ENCODE results near the gene ZNF362.

Gene ZNF362

DNA sequence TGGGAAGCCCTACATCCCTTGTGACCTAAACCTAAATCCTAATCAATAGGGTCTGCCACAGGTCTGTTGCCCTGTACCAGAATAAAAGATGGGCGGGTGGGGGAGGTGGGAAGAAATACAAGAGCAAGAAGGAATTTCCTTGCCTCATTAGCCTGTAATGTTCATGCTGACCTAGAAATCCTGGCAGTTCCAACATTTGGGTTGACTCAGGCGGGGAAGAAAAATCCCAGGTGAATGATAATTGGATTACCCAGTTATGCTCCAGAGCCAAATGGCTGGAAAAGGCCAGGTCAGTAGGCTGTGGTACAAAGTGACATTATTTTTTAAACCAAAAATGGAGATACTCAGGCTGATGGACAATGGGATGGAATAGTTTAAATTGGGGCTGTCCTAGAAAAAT lies 91.9 kb downstream of the ZNF362 start:
- TF ChIP-seq, protein P1, sequence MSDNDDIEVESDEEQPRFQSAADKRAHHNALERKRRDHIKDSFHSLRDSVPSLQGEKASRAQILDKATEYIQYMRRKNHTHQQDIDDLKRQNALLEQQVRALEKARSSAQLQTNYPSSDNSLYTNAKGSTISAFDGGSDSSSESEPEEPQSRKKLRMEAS (IDR thresholded peaks at IDR 0.05) = no peak
- TF ChIP-seq TCF12 (IDR thresholded peaks at IDR 0.05; ENCODE audit: low read depth) = no peak

DNA sequence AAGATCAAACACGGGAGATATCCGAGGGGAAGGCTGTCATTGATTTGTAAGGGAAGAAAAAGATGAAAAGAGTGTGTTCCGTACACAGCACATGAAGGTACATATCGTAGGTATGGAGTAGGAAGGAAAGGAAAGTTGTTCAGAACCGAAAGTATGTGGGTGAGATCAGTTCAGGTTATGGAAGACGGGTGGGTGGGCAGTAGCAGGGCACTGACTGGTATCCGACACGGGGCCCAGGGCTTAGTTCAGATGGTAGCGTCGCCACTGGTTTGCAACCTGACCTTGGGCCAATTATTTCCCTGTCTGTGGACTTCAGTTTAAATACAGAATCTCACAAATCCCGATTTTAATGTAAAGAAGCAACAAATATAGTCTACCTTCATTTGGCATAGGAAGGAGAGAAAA lies 92.4 kb downstream of the ZNF362 start:
- TF ChIP-seq NFIC (IDR thresholded peaks at IDR 0.05) = no peak
- no peak for TF ChIP-seq TCF12 (IDR thresholded peaks at IDR 0.05; ENCODE audit: low read depth)
- TF ChIP-seq CEBPB (IDR thresholded peaks at IDR 0.05) = no peak
- TF ChIP-seq EGR1 (IDR thresholded peaks at IDR 0.05) = no peak
- TF ChIP-seq, protein P2, sequence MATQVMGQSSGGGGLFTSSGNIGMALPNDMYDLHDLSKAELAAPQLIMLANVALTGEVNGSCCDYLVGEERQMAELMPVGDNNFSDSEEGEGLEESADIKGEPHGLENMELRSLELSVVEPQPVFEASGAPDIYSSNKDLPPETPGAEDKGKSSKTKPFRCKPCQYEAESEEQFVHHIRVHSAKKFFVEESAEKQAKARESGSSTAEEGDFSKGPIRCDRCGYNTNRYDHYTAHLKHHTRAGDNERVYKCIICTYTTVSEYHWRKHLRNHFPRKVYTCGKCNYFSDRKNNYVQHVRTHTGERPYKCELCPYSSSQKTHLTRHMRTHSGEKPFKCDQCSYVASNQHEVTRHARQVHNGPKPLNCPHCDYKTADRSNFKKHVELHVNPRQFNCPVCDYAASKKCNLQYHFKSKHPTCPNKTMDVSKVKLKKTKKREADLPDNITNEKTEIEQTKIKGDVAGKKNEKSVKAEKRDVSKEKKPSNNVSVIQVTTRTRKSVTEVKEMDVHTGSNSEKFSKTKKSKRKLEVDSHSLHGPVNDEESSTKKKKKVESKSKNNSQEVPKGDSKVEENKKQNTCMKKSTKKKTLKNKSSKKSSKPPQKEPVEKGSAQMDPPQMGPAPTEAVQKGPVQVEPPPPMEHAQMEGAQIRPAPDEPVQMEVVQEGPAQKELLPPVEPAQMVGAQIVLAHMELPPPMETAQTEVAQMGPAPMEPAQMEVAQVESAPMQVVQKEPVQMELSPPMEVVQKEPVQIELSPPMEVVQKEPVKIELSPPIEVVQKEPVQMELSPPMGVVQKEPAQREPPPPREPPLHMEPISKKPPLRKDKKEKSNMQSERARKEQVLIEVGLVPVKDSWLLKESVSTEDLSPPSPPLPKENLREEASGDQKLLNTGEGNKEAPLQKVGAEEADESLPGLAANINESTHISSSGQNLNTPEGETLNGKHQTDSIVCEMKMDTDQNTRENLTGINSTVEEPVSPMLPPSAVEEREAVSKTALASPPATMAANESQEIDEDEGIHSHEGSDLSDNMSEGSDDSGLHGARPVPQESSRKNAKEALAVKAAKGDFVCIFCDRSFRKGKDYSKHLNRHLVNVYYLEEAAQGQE (IDR thresholded peaks at IDR 0.05; ENCODE audit: low read depth) = no peak
- TF ChIP-seq, protein P1 (IDR thresholded peaks at IDR 0.05) = no peak
- TF ChIP-seq, protein P3, sequence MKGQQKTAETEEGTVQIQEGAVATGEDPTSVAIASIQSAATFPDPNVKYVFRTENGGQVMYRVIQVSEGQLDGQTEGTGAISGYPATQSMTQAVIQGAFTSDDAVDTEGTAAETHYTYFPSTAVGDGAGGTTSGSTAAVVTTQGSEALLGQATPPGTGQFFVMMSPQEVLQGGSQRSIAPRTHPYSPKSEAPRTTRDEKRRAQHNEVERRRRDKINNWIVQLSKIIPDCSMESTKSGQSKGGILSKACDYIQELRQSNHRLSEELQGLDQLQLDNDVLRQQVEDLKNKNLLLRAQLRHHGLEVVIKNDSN (IDR thresholded peaks at IDR 0.05) = no peak
- TF ChIP-seq YY1 (IDR thresholded peaks at IDR 0.05; ENCODE audit: low read depth) = no peak
- TF ChIP-seq FOXM1 (IDR thresholded peaks at IDR 0.05; ENCODE audit: borderline replicate concordance, low read depth) = no peak
- TF ChIP-seq TEAD4 (IDR thresholded peaks at IDR 0.05) = no peak
- no peak for TF ChIP-seq ZBTB7A (IDR thresholded peaks at IDR 0.05; ENCODE audit: low read depth)
- no peak for TF ChIP-seq EP300 (IDR thresholded peaks at IDR 0.05; ENCODE audit: borderline replicate concordance)
- TF ChIP-seq RAD21 (IDR thresholded peaks at IDR 0.05; ENCODE audit: low read depth) = no peak
- TF ChIP-seq CREB1 (IDR thresholded peaks at IDR 0.05; ENCODE audit: low read depth) = no peak
- TF ChIP-seq TAF1 (IDR thresholded peaks at IDR 0.05; ENCODE audit: low read depth) = no peak

DNA sequence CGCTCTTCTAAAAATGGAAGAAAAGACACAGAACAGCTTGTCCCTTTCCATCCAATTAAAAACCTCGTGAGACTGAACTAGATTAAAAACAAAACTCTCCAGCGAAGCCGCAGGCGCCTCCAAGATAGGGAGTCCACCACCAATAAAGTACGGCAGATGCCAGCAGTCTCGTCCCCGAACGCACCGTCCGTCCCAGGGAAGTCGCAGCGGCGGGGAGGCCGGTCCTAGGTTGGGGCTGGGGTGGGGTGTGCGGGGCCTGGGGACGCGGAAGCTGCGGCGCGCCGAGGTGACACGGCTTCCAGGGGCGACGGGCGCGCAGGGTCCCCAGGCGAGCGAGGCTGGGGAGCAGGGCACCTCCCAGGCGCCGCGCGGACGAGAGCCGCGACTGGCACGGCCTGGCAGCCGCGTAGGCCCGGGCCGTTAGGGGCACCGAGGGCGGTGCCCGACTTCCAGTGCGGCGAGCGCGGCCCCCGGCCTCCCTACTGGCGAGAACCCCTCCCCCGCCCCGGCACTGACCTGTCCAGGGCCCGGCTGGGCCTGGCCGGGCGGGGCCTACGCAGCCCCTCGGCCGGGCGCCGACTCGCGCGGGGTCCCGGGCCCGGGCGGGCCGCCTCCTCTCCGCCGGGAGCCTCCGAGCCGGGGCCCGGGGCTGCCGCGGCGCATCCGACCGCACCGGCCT lies 92.9 kb downstream of the ZNF362 start:
- TF ChIP-seq TEAD4 (IDR thresholded peaks at IDR 0.05) (no peak), CEBPB (IDR thresholded peaks at IDR 0.05) (no peak), FOXM1 (IDR thresholded peaks at IDR 0.05; ENCODE audit: borderline replicate concordance, low read depth) (no peak), RAD21 (IDR thresholded peaks at IDR 0.05; ENCODE audit: low read depth) (no peak), EP300 (IDR thresholded peaks at IDR 0.05; ENCODE audit: borderline replicate concordance) (no peak), EGR1 (IDR thresholded peaks at IDR 0.05) (no peak), TAF1 (IDR thresholded peaks at IDR 0.05; ENCODE audit: low read depth) (no peak), TCF12 (IDR thresholded peaks at IDR 0.05; ENCODE audit: low read depth) (no peak)
- TF ChIP-seq, protein P3 (IDR thresholded peaks at IDR 0.05) = no peak
- TF ChIP-seq, protein P1 (IDR thresholded peaks at IDR 0.05) = no peak
- TF ChIP-seq, protein P2 (IDR thresholded peaks at IDR 0.05; ENCODE audit: low read depth) = no peak

DNA sequence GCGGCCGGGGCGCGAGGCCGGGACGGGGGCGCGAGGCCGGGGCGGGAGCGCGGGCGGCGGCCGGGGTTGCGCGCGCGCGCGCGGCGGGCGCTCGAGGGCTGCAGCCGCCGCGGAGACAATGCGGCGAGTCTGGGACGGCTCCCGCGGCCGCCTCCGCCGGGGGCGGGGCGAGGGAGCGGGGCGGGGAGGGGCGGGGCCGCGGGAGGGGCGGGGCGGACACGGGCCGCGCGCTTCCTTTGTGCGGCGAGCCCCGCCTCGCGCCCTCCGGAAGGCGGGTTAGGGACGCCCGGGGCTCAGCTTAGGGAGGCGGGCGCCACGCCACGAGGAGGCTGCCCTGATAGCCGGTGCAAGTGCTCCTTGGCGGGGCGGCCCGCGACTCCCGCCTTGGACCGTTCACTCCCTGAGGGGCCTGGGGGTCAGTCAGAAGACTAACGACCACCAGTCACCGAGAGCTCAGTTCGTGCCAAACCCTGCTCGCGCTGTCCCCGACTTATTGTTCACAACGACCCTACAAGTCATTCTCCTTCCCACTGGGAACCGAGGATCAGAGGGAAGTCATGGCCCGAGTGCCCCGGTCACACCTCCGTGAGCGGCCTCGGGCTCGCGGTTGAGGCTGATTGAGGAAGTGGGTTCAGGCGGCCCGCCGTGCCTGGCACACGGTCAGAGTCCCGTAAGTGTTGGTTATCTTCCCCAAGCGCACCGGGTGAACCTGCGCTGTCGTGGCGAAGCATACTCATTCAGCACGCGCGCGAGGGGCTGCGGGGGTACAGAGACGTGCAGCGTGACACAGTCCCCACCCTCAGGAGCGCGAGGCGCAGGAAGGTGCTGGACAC lies 93.7 kb downstream of the ZNF362 start:
- TF ChIP-seq ZBTB7A (IDR thresholded peaks at IDR 0.05; ENCODE audit: low read depth) (0 out of 2 replicates have a peak, but pooled peaks have one; percentile 49), CEBPB (IDR thresholded peaks at IDR 0.05) (no peak), EP300 (IDR thresholded peaks at IDR 0.05; ENCODE audit: borderline replicate concordance) (no peak), YY1 (IDR thresholded peaks at IDR 0.05; ENCODE audit: low read depth) (no peak), RAD21 (IDR thresholded peaks at IDR 0.05; ENCODE audit: low read depth) (no peak), TEAD4 (IDR thresholded peaks at IDR 0.05) (no peak), NFIC (IDR thresholded peaks at IDR 0.05) (peak; percentile 59), TAF1 (IDR thresholded peaks at IDR 0.05; ENCODE audit: low read depth) (peak; percentile 64; the same call in 1 of the 2 replicates)
- TF ChIP-seq, protein P3 (IDR thresholded peaks at IDR 0.05) = no peak
- TF ChIP-seq, protein P1 (IDR thresholded peaks at IDR 0.05) = peak; percentile 84

Data from Ishikawa (cell line).